ENCODE results near the gene SPATS2L.

DNA sequence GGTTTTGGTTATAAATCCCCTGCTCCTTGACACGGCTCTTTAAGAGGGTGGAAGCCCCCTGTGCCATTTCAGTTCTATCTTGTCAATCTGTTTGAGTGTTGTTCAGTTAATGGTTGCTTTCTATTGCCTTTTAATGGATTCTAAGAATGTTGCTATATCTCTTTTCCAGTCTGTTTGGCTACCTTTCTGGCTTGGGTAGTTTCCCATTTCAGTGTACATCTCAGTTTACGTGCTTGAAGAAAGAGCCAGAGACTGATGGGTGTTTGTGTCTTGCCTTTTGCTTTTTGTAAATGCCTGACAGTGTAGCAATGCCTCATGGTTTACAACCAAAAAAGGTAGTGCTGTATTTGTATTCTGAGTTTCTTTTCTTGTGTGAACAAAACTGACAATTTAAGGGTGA lies 45.3 kb downstream of the SPATS2L start:
- TF ChIP-seq POLR2AphosphoS5 (IDR thresholded peaks at IDR 0.05) (no peak), CTCF (IDR thresholded peaks at IDR 0.05) (no peak)

All from breast epithelium (tissue), 3 donors.